Endothelial cell of umbilical vein (primary cell): ENCODE results near the gene PPP2R5B. TPM values are rescaled to one million over a fixed set of nuclear protein-coding genes. Genes with fewer than 3 reads are reported as not detected.

Experiments
- BruUV-seq: library from RNA; stranded (reverse); fragments of 400-500 nt; replicated peaks from 2 replicates; lab custom pipeline; 2021; lab: Mats Ljungman, UMichigan
- CTCF ChIA-PET: fragments of 300-600, 350-600 bp; sonication (Branson Sonifier 250); formaldehyde crosslinking; loops from one replicate; lab custom pipeline; 2021; ENCODE audit warnings: antibody characterized with exemption, inconsistent platforms; lab: Charles Lee
- POLR2A ChIA-PET: fragments of 300-600, 350-600 bp; sonication (Branson Sonifier 250); formaldehyde crosslinking; loops from one replicate; lab custom pipeline; 2021; ENCODE audit warnings: antibody characterized with exemption, inconsistent platforms; lab: Charles Lee
- DNase-seq: peaks from one replicate; pipeline ENCODE4 v3.0.0-alpha.2; 2011; ENCODE audit warnings: low read depth, low spot score
- FAIRE-seq: peaks from 2 replicates; lab custom pipeline; 2011; peaks lifted over from hg19 to GRCh38; lab: Jason Lieb, UNC
- H2AFZ ChIP-seq: 2 replicates; pipeline ENCODE4 v1.6.0; 2012; ENCODE audit warnings: low read depth, low read length, control low read depth, inconsistent platforms
- H3K27ac ChIP-seq: 2 replicates; pipeline ENCODE4 v1.5.1; 2011; ENCODE audit warnings: low read depth, mild to moderate bottlenecking, control low read depth, low read length, moderate library complexity; ENCODE audit not compliant: insufficient read depth
- H3K27me3 ChIP-seq, 2 experiments: 2 replicates each; pipeline versions ENCODE4 v1.6.0 to v1.6.1; 2011; ENCODE audit warnings: low read length in 2 of 2, mixed read lengths in 1 of 2; ENCODE audit not compliant: control insufficient read depth in 2 of 2, insufficient read depth in 2 of 2
- H3K36me3 ChIP-seq, 2 experiments: 2 replicates in 1 of 2; 3 replicates in 1 of 2; pipeline ENCODE4 v1.5.1; 2011; ENCODE audit warnings: low read length in 2 of 2, mild to moderate bottlenecking in 1 of 2, moderate library complexity in 1 of 2; ENCODE audit not compliant: control insufficient read depth in 2 of 2, insufficient read depth in 2 of 2; ENCODE audit errors: extremely low read depth in 1 of 2
- H3K4me1 ChIP-seq: 3 replicates; pipeline ENCODE4 v1.5.1; 2011; ENCODE audit warnings: mild to moderate bottlenecking, low read length; ENCODE audit not compliant: control insufficient read depth, insufficient read depth; ENCODE audit errors: extremely low read depth
- H3K4me2 ChIP-seq: 2 replicates; pipeline ENCODE4 v1.6.1; 2011; ENCODE audit warnings: low read length, control low read depth, mixed read lengths; ENCODE audit not compliant: insufficient read depth
- H3K4me3 ChIP-seq, 3 experiments: fragments of 200-600 bp in 1 of 3; sonication (generic), shearing (Covaris generic) in 1 of 3; replicated peaks in 1 of 3; 2 replicates each; pipeline ENCODE4 v1.5.1; 2011 to 2016; ENCODE audit warnings: control low read depth in 3 of 3, low read length in 3 of 3, mild to moderate bottlenecking in 2 of 3, inconsistent platforms in 1 of 3, low read depth in 1 of 3, moderate library complexity in 1 of 3; ENCODE audit not compliant: insufficient read depth in 1 of 3
- H3K79me2 ChIP-seq: 2 replicates; pipeline ENCODE4 v1.6.0; 2012; ENCODE audit warnings: low read length, inconsistent platforms; ENCODE audit not compliant: control insufficient read depth, insufficient read depth
- H3K9ac ChIP-seq: replicated peaks from 2 replicates; pipeline ENCODE3; 2011; ENCODE audit warnings: low read length, control low read depth; ENCODE audit not compliant: insufficient read depth; ENCODE audit errors: extremely low read depth
- H3K9me1 ChIP-seq: replicated peaks from 3 replicates; pipeline ENCODE4 v1.6.0; 2011; ENCODE audit warnings: mild to moderate bottlenecking, low read length; ENCODE audit not compliant: control insufficient read depth, insufficient read depth; ENCODE audit errors: extremely low read depth
- H3K9me3 ChIP-seq: replicated peaks from 2 replicates; pipeline ENCODE4 v1.5.1; 2012; ENCODE audit warnings: low read length, inconsistent platforms; ENCODE audit not compliant: control insufficient read depth, insufficient read depth
- H4K20me1 ChIP-seq: replicated peaks from 2 replicates; pipeline ENCODE3; 2011; ENCODE audit warnings: mild to moderate bottlenecking, low read length; ENCODE audit not compliant: control insufficient read depth, insufficient read depth; ENCODE audit errors: extremely low read depth
- CTCF ChIP-seq, 2 donors: IDR thresholded peaks; 1 replicate in 1 of 2; 2 replicates in 1 of 2; pipeline ENCODE4 v1.5.1; 2011; ENCODE audit warnings: low read length in 2 of 2, mild to moderate bottlenecking in 2 of 2, moderate library complexity in 2 of 2, control low read depth in 1 of 2, inconsistent platforms in 1 of 2, low read depth in 1 of 2; ENCODE audit not compliant: insufficient read depth in 1 of 2; ENCODE audit errors: extremely low read depth in 1 of 2
- EZH2 ChIP-seq: IDR thresholded peaks from 2 replicates; pipeline ENCODE4 v1.6.1; 2012; ENCODE audit warnings: borderline replicate concordance, low read depth, mild to moderate bottlenecking, moderate library complexity, low read length, inconsistent platforms; ENCODE audit not compliant: severe bottlenecking
- GATA2 ChIP-seq: IDR thresholded peaks from 2 replicates; pipeline ENCODE4 v1.7.0; 2011; ENCODE audit warnings: low read depth, mild to moderate bottlenecking, moderate library complexity, mixed read lengths, low read length; ENCODE audit not compliant: insufficient read length, insufficient read depth
- JUN ChIP-seq: IDR thresholded peaks from 2 replicates; pipeline ENCODE4 v1.6.1; 2011; ENCODE audit warnings: borderline replicate concordance, low read depth; ENCODE audit not compliant: insufficient read length, insufficient read depth
- POLR2A ChIP-seq: IDR thresholded peaks from 2 replicates; pipeline ENCODE4 v1.6.1; 2012; ENCODE audit warnings: low read depth, mild to moderate bottlenecking, control low read depth, low read length
- dilution Hi-C: fragments of 300-500 bp; cut with MboI; formaldehyde crosslinking; loops from one replicate; pipeline ENCODE4 v1.15.0; 2019; ENCODE audit warnings: low sequenced_read_pairs; ENCODE audit not compliant: extremely low pct_ligation_motif_present
- intact Hi-C: fragments of 100-400 bp; cut with micrococcal nuclease; formaldehyde crosslinking; loops from one replicate; pipeline ENCODE4 v1.10.0; 2022
- polyA plus RNA-seq, 4 experiments: library from polyadenylated mRNA; depleted of rRNA in 3 of 4; stranded (reverse) in 3 of 4; unstranded in 1 of 4; fragments of >200 nt; gene quantifications; 2 replicates each; pipeline versions ENCODE4 v1.2.1 to v1.2.3, GENCODE V29; 2011 to 2012; ENCODE audit warnings: missing spikeins in 1 of 4
- total RNA-seq: library from RNA; stranded (reverse); gene quantifications from 2 replicates; pipeline ENCODE4 v1.2.3, GENCODE V29; 2021

The PPP2R5B gene
- total and polyA plus RNA-seq, 2 donors (not counting 3 experiments of a cell fraction or from before 2014, with no cell fraction given), result 17.6 to 17.8 TPM

GRCh38 chr11:64916040-64916774 lies 8.3 kb upstream of the PPP2R5B start:
- Histone ChIP-seq H3K27me3 (no peaks in the 10 kb centered on the region), H3K4me1 (peaks cover 11% of the 10 kb centered on the region), H3K9me3 (no peaks in the 10 kb centered on the region), H3K9me1 (no peaks in the 10 kb centered on the region), H3K27ac (peak overlapping the region; percentile 42), H3K4me2 (peak overlapping the region; percentile 62), H3K9ac (peak overlapping the region; percentile 80), H4K20me1 (no peaks in the 10 kb centered on the region), H3K36me3 (peaks cover 3 to 25% of the 10 kb centered on the region in 2 experiments), H3K4me3 (peak overlapping the region; percentile 4 to 86 (median 57)), H2AFZ (peak overlapping the region; percentile 7), H3K79me2 (peaks cover 7% of the 10 kb centered on the region)
- POLR2A ChIA-PET, result no interaction called here
- DNase-seq (peak; percentile 34), FAIRE-seq (peak; percentile 72)
- CTCF ChIA-PET, result interaction anchor here (1.2 to 5.6 kb wide), 5 partner anchors 28 to 128 kb away, joined by 3 to 34 read pairs (median 3); partner anchors contain the start of genes ARL2, BATF2 and CDC42BPG
- no TSS peak for BruUV-seq
- dilution Hi-C loops, result no loop called here
- intact Hi-C loops, result loop anchor here (2.0 to 5.0 kb wide), 4 partner anchors 56 to 196 kb away; partner anchors contain the start of genes BATF2, MAJIN and TM7SF2
- TF ChIP-seq JUN (no peak), EZH2 (no peak), POLR2A (no peak), CTCF (IDR thresholded peaks at IDR 0.05; ENCODE audit: extremely low read depth in 1 of 2, insufficient read depth in 1 of 2, low read depth in 1 of 2, low read length in 2 of 2) (no peak), GATA2 (no peak)
